ENCODE results near the gene PDE4D.

- TF ChIP-seq CTCF (IDR thresholded peaks at IDR 0.05) (no peak), POLR2A (IDR thresholded peaks at IDR 0.05) (no peak)
Measured at GRCh38 chr5:59299006-59299405, 594.5 kb downstream of the PDE4D start.

Data from right lobe of liver (tissue), 4 donors.